BLaER1 (cell line): Measurements from ENCODE around the gene SLC22A23.

Experiments used
- H3K27ac ChIP-seq: shearing (Covaris generic); formaldehyde crosslinking; 2 replicates; pipeline ENCODE4 v1.8.1; 2022
- H3K27me3 ChIP-seq: shearing (Covaris generic); formaldehyde crosslinking; 2 replicates; pipeline ENCODE4 v1.8.1; 2022
- H3K36me3 ChIP-seq: shearing (Covaris generic); formaldehyde crosslinking; 2 replicates; pipeline ENCODE4 v1.8.1; 2022
- H3K4me1 ChIP-seq: shearing (Covaris generic); formaldehyde crosslinking; 2 replicates; pipeline ENCODE4 v1.8.1; 2022
- H3K4me2 ChIP-seq: shearing (Covaris generic); formaldehyde crosslinking; 2 replicates; pipeline ENCODE4 v1.8.1; 2022
- H3K4me3 ChIP-seq: shearing (Covaris generic); formaldehyde crosslinking; 2 replicates; pipeline ENCODE4 v1.8.1; 2022
- H3K9ac ChIP-seq: shearing (Covaris generic); formaldehyde crosslinking; 2 replicates; pipeline ENCODE4 v1.8.1; 2022
- H3K9me3 ChIP-seq: shearing (Covaris generic); formaldehyde crosslinking; 2 replicates; pipeline ENCODE4 v1.8.1; 2022
- H4K20me1 ChIP-seq: shearing (Covaris generic); formaldehyde crosslinking; 2 replicates; pipeline ENCODE4 v1.8.1; 2022
- Cebpa-rat ChIP-seq: shearing (Covaris generic); IDR thresholded peaks from 2 replicates; pipeline ENCODE4 v1.8.1; 2022

SLC22A23 gene

DNA sequence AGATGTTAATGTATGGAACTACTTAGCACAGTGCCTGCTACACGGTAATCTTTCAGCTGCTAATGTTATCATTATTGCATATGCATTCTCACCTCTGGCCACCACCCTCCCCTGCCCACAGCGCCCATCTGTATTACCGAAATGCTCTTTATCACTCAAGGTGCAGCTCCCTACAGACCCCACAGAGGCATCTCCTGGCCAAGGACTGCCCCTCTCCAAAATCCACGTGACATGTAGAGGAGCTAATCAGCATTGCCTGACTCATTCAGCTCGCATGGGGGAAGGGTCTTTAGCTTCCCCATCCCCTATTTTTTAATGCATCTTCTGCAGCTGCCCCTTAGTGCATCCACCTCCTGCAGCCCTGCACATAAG is 41.8 kb downstream of the SLC22A23 start:
- no peak overlapping the region for H3K27ac ChIP-seq
- peak overlapping the region; percentile 49 for H3K4me2 ChIP-seq
- no peaks in the 10 kb centered on the region for H3K36me3 ChIP-seq
- no peak for TF ChIP-seq Cebpa-rat
- no peaks in the 10 kb centered on the region for H4K20me1 ChIP-seq
- no peaks in the 10 kb centered on the region for H3K27me3 ChIP-seq
- H3K9me3 ChIP-seq = no peaks in the 10 kb centered on the region
- H3K4me1 ChIP-seq = peaks cover 17% of the 10 kb centered on the region
- no peak overlapping the region for H3K4me3 ChIP-seq
- H3K9ac ChIP-seq = no peak overlapping the region

DNA sequence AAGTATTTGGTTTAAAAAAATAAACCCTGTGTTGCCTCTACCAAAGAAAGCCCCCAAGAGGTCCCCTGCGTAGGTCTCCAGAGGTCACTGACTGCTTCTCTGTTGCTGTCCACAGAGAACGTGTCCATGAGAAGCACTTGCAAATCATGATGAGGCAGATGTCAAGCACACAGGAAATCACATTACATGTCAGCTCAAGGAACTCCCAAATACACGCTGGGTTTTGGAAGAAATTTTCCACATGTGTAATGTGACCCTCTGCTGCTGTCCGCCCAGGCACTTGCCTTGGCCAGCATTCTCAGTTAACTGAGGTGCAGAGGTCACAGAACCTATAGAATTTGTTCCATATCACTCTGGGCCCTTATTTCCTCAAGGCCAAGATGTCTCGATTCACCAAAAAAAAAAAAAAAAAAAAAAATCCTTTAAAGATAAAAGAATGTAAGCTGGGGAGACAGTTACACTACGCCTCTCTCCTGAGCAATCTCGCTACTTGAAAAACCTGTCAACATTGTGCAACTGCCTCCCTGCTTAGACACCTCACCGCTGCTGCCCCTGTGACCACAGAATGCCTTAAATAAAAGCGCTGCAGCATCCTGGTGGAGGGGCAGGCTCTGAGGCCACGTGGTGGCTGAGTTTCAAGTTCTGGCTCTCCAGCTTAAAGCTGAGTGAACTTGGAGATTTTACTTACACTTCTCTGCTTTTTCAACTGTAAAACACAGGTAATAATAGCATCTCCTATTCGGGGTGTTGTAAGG is 42.3 kb downstream of the SLC22A23 start:
- TF ChIP-seq Cebpa-rat = peak; percentile 64
- peaks cover 17% of the 10 kb centered on the region for H3K4me1 ChIP-seq
- H4K20me1 ChIP-seq = no peaks in the 10 kb centered on the region
- no peaks in the 10 kb centered on the region for H3K9me3 ChIP-seq
- peak overlapping the region; percentile 49 for H3K4me2 ChIP-seq
- no peak overlapping the region for H3K27ac ChIP-seq
- H3K36me3 ChIP-seq = no peaks in the 10 kb centered on the region
- H3K9ac ChIP-seq = no peak overlapping the region; the same call in 1 of the 2 replicates
- no peak overlapping the region for H3K4me3 ChIP-seq
- H3K27me3 ChIP-seq = no peaks in the 10 kb centered on the region

GRCh38 chr6:3413592-3413991 is 43.3 kb downstream of the SLC22A23 start:
- Histone ChIP-seq H3K4me3 (no peak overlapping the region), H3K4me1 (peaks cover 16% of the 10 kb centered on the region), H3K9me3 (no peaks in the 10 kb centered on the region), H3K27ac (no peak overlapping the region), H3K27me3 (no peaks in the 10 kb centered on the region), H3K4me2 (no peak overlapping the region), H4K20me1 (no peaks in the 10 kb centered on the region), H3K9ac (no peak overlapping the region), H3K36me3 (no peaks in the 10 kb centered on the region)
- no peak for TF ChIP-seq Cebpa-rat

- Histone ChIP-seq H3K27ac (no peak overlapping the region), H3K9me3 (no peaks in the 10 kb centered on the region), H3K9ac (no peak overlapping the region), H3K4me1 (peaks cover 13% of the 10 kb centered on the region), H3K4me2 (no peak overlapping the region), H3K27me3 (no peaks in the 10 kb centered on the region), H4K20me1 (no peaks in the 10 kb centered on the region), H3K4me3 (no peak overlapping the region), H3K36me3 (no peaks in the 10 kb centered on the region)
- TF ChIP-seq Cebpa-rat = no peak
Measured at GRCh38 chr6:3412779-3413500, 43.9 kb downstream of the SLC22A23 start.

- H3K27ac ChIP-seq = no peak overlapping the region
- H3K4me3 ChIP-seq = no peak overlapping the region
- peaks cover 13% of the 10 kb centered on the region for H3K4me1 ChIP-seq
- H3K9me3 ChIP-seq = no peaks in the 10 kb centered on the region
- H3K27me3 ChIP-seq = no peaks in the 10 kb centered on the region
- no peak overlapping the region for H3K9ac ChIP-seq
- H4K20me1 ChIP-seq = no peaks in the 10 kb centered on the region
- no peak for TF ChIP-seq Cebpa-rat
- H3K4me2 ChIP-seq = no peak overlapping the region
- no peaks in the 10 kb centered on the region for H3K36me3 ChIP-seq
Measured at GRCh38 chr6:3411967-3412778, 44.7 kb downstream of the SLC22A23 start.

DNA sequence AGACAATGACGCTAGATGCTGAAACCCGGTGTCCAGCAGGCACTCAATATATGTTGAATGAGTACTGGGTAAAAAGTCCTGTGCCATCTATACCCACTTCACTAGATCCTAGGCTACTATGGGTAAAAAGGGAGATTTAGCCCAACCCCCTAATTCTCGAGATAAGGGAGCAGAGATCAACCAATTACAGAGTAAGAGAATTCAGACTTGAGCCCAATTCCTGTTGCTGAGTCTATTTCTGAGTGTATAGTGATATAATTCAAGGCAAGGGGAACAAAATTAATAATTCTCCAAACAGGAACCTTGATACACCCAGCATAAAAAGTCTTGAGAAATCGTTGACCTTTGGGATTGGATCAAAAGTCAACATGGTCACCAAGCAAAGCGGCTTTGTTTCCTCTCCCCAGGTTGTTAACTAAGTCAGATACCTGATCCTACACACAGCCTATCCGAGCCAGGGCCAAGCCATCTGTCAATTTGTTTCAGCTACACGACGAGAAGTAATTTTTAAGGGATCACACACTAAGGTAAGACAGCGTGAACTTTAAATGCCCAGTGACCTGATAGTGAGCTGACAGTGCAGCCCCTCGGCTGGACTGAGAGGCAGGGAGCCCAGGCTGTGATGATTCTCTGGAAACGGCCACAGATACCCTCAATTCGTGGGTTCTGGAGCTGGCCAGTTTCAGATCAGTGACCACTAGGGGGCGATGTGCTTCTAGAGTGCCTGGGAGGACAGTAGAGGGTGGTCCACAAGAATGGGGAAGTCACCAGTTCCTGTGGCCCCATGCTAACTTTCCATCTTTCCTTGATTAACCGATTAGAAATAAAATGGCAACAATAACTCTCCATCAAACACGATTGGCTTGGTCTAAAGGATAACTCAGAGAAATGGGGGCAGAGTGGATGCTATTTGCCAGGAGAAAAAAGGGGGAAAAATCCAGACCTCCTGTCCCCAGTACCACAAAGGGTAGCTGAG is 46.2 kb downstream of the SLC22A23 start:
- no peak for TF ChIP-seq Cebpa-rat

DNA sequence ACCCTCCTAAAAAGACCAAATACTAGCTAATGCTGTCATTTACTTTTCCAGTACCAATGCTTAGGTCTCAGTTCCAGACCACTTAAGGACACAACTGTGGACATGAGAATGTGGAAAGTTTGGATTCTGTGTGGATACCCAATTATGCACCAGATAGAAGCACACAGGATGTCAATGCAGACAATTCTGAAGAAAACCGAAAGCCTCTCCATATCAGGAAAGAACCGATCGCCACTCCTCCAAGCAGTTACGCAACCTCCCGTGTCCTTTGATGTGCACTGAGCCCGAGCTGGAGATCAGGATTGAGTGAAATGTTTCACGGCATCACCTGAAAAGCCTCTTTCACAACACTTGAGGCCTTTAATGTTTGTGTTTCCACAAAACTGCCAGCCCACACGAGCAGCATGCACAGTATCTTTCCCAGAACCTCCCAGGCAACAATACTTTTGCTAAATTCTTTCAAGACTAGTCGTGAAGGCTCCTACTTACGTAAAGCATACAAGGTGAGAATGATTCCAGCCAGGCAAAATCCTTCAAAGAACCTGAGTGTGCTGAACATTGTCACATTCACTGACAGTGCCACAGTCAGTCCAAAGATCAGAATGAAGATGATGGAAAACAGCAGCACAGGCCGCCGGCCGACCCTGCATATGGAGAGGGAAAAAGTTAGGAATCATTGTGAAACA is 47.0 kb downstream of the SLC22A23 start:
- H3K27me3 ChIP-seq = no peaks in the 10 kb centered on the region
- H4K20me1 ChIP-seq = no peaks in the 10 kb centered on the region
- no peaks in the 10 kb centered on the region for H3K36me3 ChIP-seq
- H3K27ac ChIP-seq = no peak overlapping the region
- no peaks in the 10 kb centered on the region for H3K9me3 ChIP-seq
- peaks cover 8% of the 10 kb centered on the region for H3K4me1 ChIP-seq
- no peak overlapping the region for H3K4me2 ChIP-seq
- no peak overlapping the region for H3K4me3 ChIP-seq
- TF ChIP-seq Cebpa-rat = peak; percentile 83
- no peak overlapping the region for H3K9ac ChIP-seq

More for the DNA sequence above, 46.2 kb downstream of the SLC22A23 start:
- no peak overlapping the region for H3K9ac ChIP-seq
- H4K20me1 ChIP-seq = no peaks in the 10 kb centered on the region
- H3K27me3 ChIP-seq = no peaks in the 10 kb centered on the region
- no peaks in the 10 kb centered on the region for H3K9me3 ChIP-seq
- H3K27ac ChIP-seq = no peak overlapping the region
- no peak overlapping the region for H3K4me3 ChIP-seq
- no peak overlapping the region for H3K4me2 ChIP-seq
- no peaks in the 10 kb centered on the region for H3K36me3 ChIP-seq
- peaks cover 13% of the 10 kb centered on the region for H3K4me1 ChIP-seq

GRCh38 chr6:3408665-3409064 is 48.2 kb downstream of the SLC22A23 start:
- Histone ChIP-seq H3K9ac (no peak overlapping the region), H3K36me3 (no peaks in the 10 kb centered on the region), H4K20me1 (no peaks in the 10 kb centered on the region), H3K4me1 (no peaks in the 10 kb centered on the region), H3K9me3 (no peaks in the 10 kb centered on the region), H3K27me3 (no peaks in the 10 kb centered on the region), H3K27ac (no peak overlapping the region), H3K4me2 (no peak overlapping the region), H3K4me3 (no peak overlapping the region)
- no peak for TF ChIP-seq Cebpa-rat
